HEK293 (cell line): ENCODE data around the gene DIP2B.

ENCODE experiments used
- CTCF ChIA-PET: fragments of 350-600 bp; formaldehyde crosslinking; extraction: SDS; loops from one replicate; lab custom pipeline; 2021; ENCODE audit warnings: antibody characterized with exemption; lab: Yijun Ruan, JAX
- POLR2A ChIA-PET: fragments of 300-600 bp; formaldehyde crosslinking; extraction: SDS; loops from one replicate; lab custom pipeline; 2020; ENCODE audit warnings: antibody characterized with exemption, inconsistent platforms; lab: Yijun Ruan, JAX
- H3K27ac ChIP-seq: fragments of 200-500 bp; sonication (Bioruptor generic); 2 replicates; pipeline ENCODE4 v1.5.1; 2014; ENCODE audit warnings: low read depth, low read length, control low read depth, inconsistent platforms; ENCODE audit errors: extremely low read depth
- H3K36me3 ChIP-seq, 2 experiments: fragments of 200-500 bp in 1 of 2; sonication (Bioruptor generic) in 1 of 2; 1 replicate in 1 of 2; 2 replicates in 1 of 2; pipeline ENCODE4 v1.5.1; 2014 to 2017; ENCODE audit warnings: inconsistent platforms in 2 of 2, low read length in 2 of 2; ENCODE audit not compliant: control insufficient read depth in 2 of 2, insufficient read depth in 1 of 2
- H3K4me1 ChIP-seq: fragments of 200-500 bp; sonication (Bioruptor generic); 2 replicates; pipeline ENCODE4 v1.5.1; 2014; ENCODE audit warnings: mild to moderate bottlenecking, low read length, inconsistent platforms; ENCODE audit not compliant: control insufficient read depth, insufficient read depth
- H3K4me3 ChIP-seq: 2 replicates; pipeline ENCODE4 v1.5.1; 2011; ENCODE audit warnings: low read depth, mild to moderate bottlenecking, control low read depth, low read length, moderate library complexity
- H3K9me3 ChIP-seq: fragments of 200-500 bp; sonication (Bioruptor generic); 2 replicates; pipeline ENCODE4 v1.5.1; 2014; ENCODE audit warnings: low read depth, low read length, inconsistent platforms; ENCODE audit not compliant: control insufficient read depth, insufficient read depth
- HOXC10 ChIP-seq: sonication (generic); formaldehyde crosslinking; IDR thresholded peaks from 2 replicates; pipeline ENCODE4 v1.8.1; 2023; ENCODE audit warnings: mild to moderate bottlenecking, missing genetic modification reagents
- KLF17 ChIP-seq: fragments of 450-650 bp; formaldehyde crosslinking; IDR thresholded peaks from 2 replicates; pipeline ENCODE4 v1.5.1; 2016; ENCODE audit warnings: missing biosample characterization, missing genetic modification characterization
- TCF7L2 ChIP-seq: IDR thresholded peaks from 2 replicates; pipeline ENCODE4 v1.6.1; 2011; ENCODE audit warnings: low read depth, mild to moderate bottlenecking, inconsistent platforms, low read length, moderate library complexity, borderline replicate concordance
- YY1 ChIP-seq: fragments of 450-650 bp; formaldehyde crosslinking; IDR thresholded peaks from 2 replicates; pipeline ENCODE4 v1.5.1; 2018; ENCODE audit warnings: missing biosample characterization, missing genetic modification characterization
- YY2 ChIP-seq: fragments of 450-650 bp; formaldehyde crosslinking; IDR thresholded peaks from 2 replicates; pipeline ENCODE4 v1.5.1; 2016; ENCODE audit warnings: missing biosample characterization, missing genetic modification characterization
- ZNF202 ChIP-seq: fragments of 450-650 bp; formaldehyde crosslinking; IDR thresholded peaks from 2 replicates; pipeline ENCODE4 v1.5.1; 2016; ENCODE audit warnings: missing biosample characterization, missing genetic modification characterization, borderline replicate concordance
- ZNF311 ChIP-seq: fragments of 450-650 bp; formaldehyde crosslinking; IDR thresholded peaks from 2 replicates; pipeline ENCODE4 v1.5.1; 2017; ENCODE audit warnings: missing biosample characterization, missing genetic modification characterization, borderline replicate concordance
- ZNF354C ChIP-seq: fragments of 450-650 bp; formaldehyde crosslinking; IDR thresholded peaks from 2 replicates; pipeline ENCODE4 v1.5.1; 2016; ENCODE audit warnings: missing biosample characterization, missing genetic modification characterization, low read depth, borderline replicate concordance
- ZNF394 ChIP-seq: fragments of 450-650 bp; formaldehyde crosslinking; IDR thresholded peaks from 2 replicates; pipeline ENCODE4 v1.5.1; 2016; ENCODE audit warnings: missing biosample characterization, missing genetic modification characterization, mild to moderate bottlenecking, moderate library complexity, borderline replicate concordance
- ZNF561 ChIP-seq: fragments of 450-650 bp; IDR thresholded peaks from 2 replicates; pipeline ENCODE4 v1.5.1; 2018; ENCODE audit warnings: missing biosample characterization, missing genetic modification characterization, borderline replicate concordance
- ZNF600 ChIP-seq: fragments of 450-650 bp; formaldehyde crosslinking; IDR thresholded peaks from 2 replicates; pipeline ENCODE4 v1.5.1; 2016; ENCODE audit warnings: missing biosample characterization, missing genetic modification characterization
- TF ChIP-seq, protein P1 (sequence below): fragments of 450-650 bp; formaldehyde crosslinking; IDR thresholded peaks from 2 replicates; pipeline ENCODE4 v1.5.1; 2016; ENCODE audit warnings: missing biosample characterization, missing genetic modification characterization

Gene DIP2B

DNA sequence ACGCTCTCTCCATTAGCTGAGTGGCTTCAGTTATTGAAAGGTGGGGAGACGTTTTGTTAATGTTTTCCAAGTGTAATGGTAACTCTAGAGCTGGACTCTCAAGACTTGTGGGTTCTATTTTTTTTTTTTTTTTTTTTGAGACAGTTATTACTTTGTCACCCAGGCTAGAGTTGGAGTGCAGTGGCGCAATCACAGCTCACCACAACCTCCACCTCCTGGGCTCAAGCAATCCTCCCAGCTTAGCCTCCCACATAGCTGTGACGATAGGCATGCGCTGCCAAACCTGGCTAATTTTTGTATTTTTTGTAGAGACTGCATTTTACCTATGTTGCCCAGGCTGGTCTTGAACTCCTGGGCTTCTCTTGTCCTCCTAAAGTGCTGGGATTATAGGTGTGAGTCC lies 285.3 kb downstream of the DIP2B start:
- 0 out of 2 replicates have a peak, but pooled peaks cover 3% of the 10 kb centered on the region for H3K4me1 ChIP-seq
- POLR2A ChIA-PET, result no interaction called here
- no peaks in the 10 kb centered on the region for H3K9me3 ChIP-seq
- H3K4me3 ChIP-seq, result no peak overlapping the region
- TF ChIP-seq, protein P1, sequence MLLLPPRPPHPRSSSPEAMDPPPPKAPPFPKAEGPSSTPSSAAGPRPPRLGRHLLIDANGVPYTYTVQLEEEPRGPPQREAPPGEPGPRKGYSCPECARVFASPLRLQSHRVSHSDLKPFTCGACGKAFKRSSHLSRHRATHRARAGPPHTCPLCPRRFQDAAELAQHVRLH (tag by site-specific recombination), result no peak
- TF ChIP-seq YY1 (tag by site-specific recombination) (no peak), TCF7L2 (no peak), ZNF600 (tag by site-specific recombination) (no peak), ZNF202 (tag by site-specific recombination) (no peak), YY2 (tag by site-specific recombination) (no peak), ZNF354C (no peak), ZNF561 (tag by site-specific recombination) (no peak), ZNF394 (tag by site-specific recombination) (no peak), ZNF311 (tag by site-specific recombination) (no peak), KLF17 (tag by site-specific recombination) (no peak), HOXC10 (CRISPR knock-in tag) (no peak)
- peaks cover 0 to 6% of the 10 kb centered on the region in 2 experiments; a peak in 1 of 3 replicates for H3K36me3 ChIP-seq
- H3K27ac ChIP-seq, result no peak overlapping the region
- CTCF ChIA-PET, result interaction anchor here (0.7 to 1.7 kb wide), 2 partner anchors 25 to 901 kb away, joined by 3 to 8 read pairs; no protein-coding TSS in a partner anchor
